ENCODE data around the gene ISCA2. TPM values are rescaled to one million over a fixed set of nuclear protein-coding genes. Genes with fewer than 3 reads are reported as not detected.

Gene ISCA2
- total RNA-seq, 1 donor from 2014 or later: 21.4 TPM

DNA sequence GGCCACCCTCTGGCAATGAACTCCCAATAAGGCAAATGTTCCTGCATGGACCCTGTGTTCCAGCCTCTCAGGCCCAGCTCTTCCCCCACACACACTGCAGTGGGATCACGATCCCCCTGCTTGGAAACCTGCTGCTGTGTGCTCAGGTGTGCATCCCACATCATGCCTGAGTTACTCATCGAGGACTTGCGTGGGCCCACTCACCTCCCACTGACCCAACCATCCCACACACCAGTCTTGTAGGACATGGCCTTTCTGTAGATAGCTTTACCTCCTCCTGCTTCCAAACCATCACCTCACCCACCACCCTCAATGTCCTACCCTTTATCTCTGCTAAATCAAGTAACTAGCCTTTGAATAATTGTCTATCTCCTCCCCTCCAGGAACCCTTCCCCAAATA is 25.1 kb upstream of the ISCA2 start:
- intact Hi-C loops (cut with DNase I): no loop called here
- Histone ChIP-seq H3K27ac (no peak overlapping the region), H3K36me3 (peaks cover 19% of the 10 kb centered on the region), H3K9me3 (no peaks in the 10 kb centered on the region), H3K4me3 (no peak overlapping the region), H3K4me1 (peaks cover 11% of the 10 kb centered on the region), H3K27me3 (no peaks in the 10 kb centered on the region)
- TF ChIP-seq, protein P1, sequence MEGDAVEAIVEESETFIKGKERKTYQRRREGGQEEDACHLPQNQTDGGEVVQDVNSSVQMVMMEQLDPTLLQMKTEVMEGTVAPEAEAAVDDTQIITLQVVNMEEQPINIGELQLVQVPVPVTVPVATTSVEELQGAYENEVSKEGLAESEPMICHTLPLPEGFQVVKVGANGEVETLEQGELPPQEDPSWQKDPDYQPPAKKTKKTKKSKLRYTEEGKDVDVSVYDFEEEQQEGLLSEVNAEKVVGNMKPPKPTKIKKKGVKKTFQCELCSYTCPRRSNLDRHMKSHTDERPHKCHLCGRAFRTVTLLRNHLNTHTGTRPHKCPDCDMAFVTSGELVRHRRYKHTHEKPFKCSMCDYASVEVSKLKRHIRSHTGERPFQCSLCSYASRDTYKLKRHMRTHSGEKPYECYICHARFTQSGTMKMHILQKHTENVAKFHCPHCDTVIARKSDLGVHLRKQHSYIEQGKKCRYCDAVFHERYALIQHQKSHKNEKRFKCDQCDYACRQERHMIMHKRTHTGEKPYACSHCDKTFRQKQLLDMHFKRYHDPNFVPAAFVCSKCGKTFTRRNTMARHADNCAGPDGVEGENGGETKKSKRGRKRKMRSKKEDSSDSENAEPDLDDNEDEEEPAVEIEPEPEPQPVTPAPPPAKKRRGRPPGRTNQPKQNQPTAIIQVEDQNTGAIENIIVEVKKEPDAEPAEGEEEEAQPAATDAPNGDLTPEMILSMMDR (IDR thresholded peaks at IDR 0.05): no peak
- ATAC-seq: no peak
- no peak for DNase-seq

DNA sequence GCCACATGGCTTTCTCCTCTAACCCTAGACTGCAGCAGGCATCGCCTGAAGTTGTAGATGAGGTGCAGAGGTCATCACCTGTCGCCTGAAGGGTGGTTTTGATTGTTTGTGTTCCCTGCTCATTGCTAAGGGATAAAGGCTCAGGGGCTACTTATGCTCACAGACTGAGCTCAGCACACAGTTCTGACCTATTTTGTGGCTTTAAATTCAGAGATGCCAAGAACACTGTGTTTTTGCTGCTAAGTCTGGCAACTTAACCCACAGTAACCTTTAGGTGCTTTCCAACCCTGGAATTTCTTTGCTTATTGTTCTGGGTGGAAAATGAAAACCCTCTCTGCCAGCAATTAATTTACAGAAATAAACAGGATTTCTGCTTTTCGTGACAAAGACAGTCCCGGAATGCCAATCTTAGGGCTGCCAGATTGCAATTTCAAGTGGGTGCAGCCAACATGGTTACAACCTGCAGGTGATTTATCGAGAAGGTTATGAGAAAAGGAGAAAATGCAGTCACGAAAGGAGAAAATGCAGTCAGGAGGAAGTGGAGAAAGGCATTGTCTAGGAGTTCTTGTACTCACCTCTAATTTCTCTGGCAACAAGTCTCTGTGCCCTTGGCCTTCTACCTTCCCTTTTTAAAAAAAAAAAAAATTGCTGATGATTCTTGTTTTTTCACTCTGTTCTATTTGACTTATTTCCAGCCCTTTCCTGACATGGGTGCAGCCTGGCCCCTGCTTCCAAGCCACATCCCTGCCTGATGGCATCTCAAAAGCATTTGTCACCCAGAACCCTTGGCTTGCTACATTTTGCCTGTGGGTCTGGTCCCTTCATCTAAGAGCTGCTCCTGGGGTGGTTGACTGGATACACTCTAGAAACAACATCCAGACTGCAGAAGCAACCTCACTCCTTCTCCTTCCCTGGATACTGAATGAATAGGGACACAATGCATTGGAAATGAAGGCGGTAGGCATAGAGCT is 23.7 kb upstream of the ISCA2 start:
- DNase-seq (no peak), ATAC-seq (no peak)
- intact Hi-C loops (cut with DNase I): no loop called here
- Histone ChIP-seq H3K27me3 (no peaks in the 10 kb centered on the region), H3K9me3 (no peaks in the 10 kb centered on the region), H3K27ac (no peak overlapping the region), H3K36me3 (peaks cover 31% of the 10 kb centered on the region), H3K4me3 (no peak overlapping the region), H3K4me1 (peaks cover 11% of the 10 kb centered on the region)
- TF ChIP-seq, protein P1 (IDR thresholded peaks at IDR 0.05): no peak

DNA sequence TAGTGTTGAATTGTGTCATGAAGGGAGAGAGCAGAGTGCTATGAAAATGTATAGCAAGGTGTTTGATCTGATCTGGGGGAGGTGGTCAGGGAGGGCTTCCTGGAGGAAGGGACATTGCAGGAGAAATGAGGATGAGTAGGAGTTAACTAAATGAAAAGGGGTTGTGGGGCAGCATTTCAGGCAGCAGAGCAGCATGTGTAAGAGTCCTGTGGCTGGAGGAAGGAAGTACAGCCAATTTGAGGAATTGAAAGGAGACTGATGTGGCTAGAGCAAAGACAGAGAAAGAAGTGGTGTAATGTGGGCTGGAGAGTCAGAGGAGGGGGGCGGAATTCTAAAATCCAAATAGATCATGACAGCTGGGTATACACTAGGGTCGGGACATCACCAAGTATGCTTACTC is 21.0 kb upstream of the ISCA2 start:
- Histone ChIP-seq H3K36me3 (peaks cover 55% of the 10 kb centered on the region), H3K4me1 (peaks cover 11% of the 10 kb centered on the region), H3K27ac (no peak overlapping the region), H3K9me3 (no peaks in the 10 kb centered on the region), H3K27me3 (no peaks in the 10 kb centered on the region), H3K4me3 (no peak overlapping the region)
- ATAC-seq (peak; percentile 77), DNase-seq (no peak)
- intact Hi-C loops (cut with DNase I): no loop called here
- TF ChIP-seq, protein P1 (IDR thresholded peaks at IDR 0.05): no peak

DNA sequence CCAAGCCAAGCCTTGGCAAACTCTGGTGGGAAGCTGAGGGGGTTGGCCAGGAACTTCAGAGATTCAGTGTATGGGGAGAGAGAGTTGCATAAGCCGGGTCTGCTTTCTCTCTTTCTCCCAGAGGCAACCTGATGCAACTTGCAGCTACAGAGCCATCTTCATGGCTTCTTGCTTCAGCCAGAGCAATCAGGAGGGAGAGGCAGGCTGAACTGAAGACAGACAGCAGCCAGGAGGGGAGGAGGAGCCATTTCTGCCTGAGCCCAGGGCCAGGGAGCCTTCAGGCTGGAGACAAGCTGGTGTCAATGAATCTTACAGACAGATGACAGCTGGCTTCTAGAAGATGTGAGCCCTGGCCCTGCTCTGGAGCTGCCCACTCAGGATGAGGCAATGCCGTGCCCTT is 19.2 kb upstream of the ISCA2 start:
- Histone ChIP-seq H3K4me1 (peaks cover 11% of the 10 kb centered on the region), H3K36me3 (peaks cover 71% of the 10 kb centered on the region)
- intact Hi-C loops (cut with DNase I): no loop called here

DNA sequence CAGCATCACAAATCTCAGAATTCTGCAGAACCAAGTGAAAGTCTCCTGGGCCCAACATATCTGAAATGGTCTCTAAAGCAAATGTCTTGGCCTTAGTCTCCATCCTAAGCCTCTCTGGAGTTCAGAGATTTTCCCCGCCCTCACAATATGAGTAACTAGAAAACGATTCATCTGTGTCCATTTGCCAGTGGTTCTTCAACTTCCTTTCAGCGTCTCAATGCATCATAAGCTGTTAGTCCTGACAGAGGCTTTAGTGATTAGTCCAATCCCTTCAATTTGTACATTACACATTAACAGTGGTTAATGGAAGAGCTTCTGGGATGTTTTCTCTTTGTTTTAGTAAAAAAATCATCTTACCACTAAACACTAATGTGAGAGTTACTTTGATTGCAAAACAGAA is 17.9 kb upstream of the ISCA2 start:
- ATAC-seq: no peak
- Histone ChIP-seq H3K27me3 (no peaks in the 10 kb centered on the region), H3K4me1 (peaks cover under 1% of the 10 kb centered on the region), H3K4me3 (no peak overlapping the region), H3K27ac (no peak overlapping the region), H3K9me3 (no peaks in the 10 kb centered on the region), H3K36me3 (peaks cover 85% of the 10 kb centered on the region)
- TF ChIP-seq, protein P1 (IDR thresholded peaks at IDR 0.05): no peak
- no peak for DNase-seq
- intact Hi-C loops (cut with DNase I): loop anchor here (5.0 kb wide), 1 partner anchor 113 kb away; no protein-coding TSS in a partner anchor

More for the DNA sequence above, 19.2 kb upstream of the ISCA2 start:
- H3K9me3 ChIP-seq: no peaks in the 10 kb centered on the region
- TF ChIP-seq, protein P1 (IDR thresholded peaks at IDR 0.05): no peak
- ATAC-seq: peak; percentile 10
- H3K27me3 ChIP-seq: no peaks in the 10 kb centered on the region
- H3K4me3 ChIP-seq: no peak overlapping the region
- no peak overlapping the region for H3K27ac ChIP-seq
- DNase-seq: no peak

Measured in upper lobe of right lung (tissue), 1 donor.